K562 (cell line): ENCODE results near the gene NTRK3. TPM values are rescaled to one million over a fixed set of nuclear protein-coding genes. Genes with fewer than 3 reads are reported as not detected.

ENCODE experiments used
- ATF1 ChIP-seq, 2 experiments: fragments of 450-650 bp in 1 of 2; IDR thresholded peaks; 2 replicates each; pipeline ENCODE4 v1.6.1; 2016; ENCODE audit warnings: missing compliant biosample characterization in 1 of 2, missing genetic modification characterization in 1 of 2
- DIDO1 ChIP-seq: fragments of 450-650 bp; IDR thresholded peaks from 2 replicates; pipeline ENCODE4 v1.6.1; 2016; ENCODE audit warnings: low read depth, missing biosample characterization, missing genetic modification characterization
- HOMEZ ChIP-seq: fragments of 250-450 bp; sonication (Bioruptor Pico); IDR thresholded peaks from 2 replicates; pipeline ENCODE4 v1.4.0; 2020; ENCODE audit warnings: mild to moderate bottlenecking, moderate library complexity
- HOXB6 ChIP-seq: fragments of 250-450 bp; sonication (Bioruptor Pico); IDR thresholded peaks from 2 replicates; pipeline ENCODE4 v1.5.1; 2022; ENCODE audit warnings: mild to moderate bottlenecking, borderline replicate concordance
- PRPF4 ChIP-seq: fragments of 200-400 bp; formaldehyde crosslinking; IDR thresholded peaks from one replicate; pipeline ENCODE4 v1.6.1; 2017; ENCODE audit warnings: low read length, low read depth, mild to moderate bottlenecking; ENCODE audit not compliant: insufficient read depth, poor library complexity, severe bottlenecking
- REST ChIP-seq, 2 experiments: fragments of 450-650 bp; formaldehyde crosslinking in 1 of 2; IDR thresholded peaks; 2 replicates each; pipeline versions ENCODE4 v1.4.0 to v1.6.1; 2014 to 2020; ENCODE audit warnings: mild to moderate bottlenecking in 2 of 2, borderline replicate concordance in 1 of 2, low read depth in 1 of 2
- ZBTB40 ChIP-seq, 2 experiments: fragments of 450-650 bp in 1 of 2; sonication (generic) in 1 of 2; formaldehyde crosslinking in 1 of 2; IDR thresholded peaks; 2 replicates each; pipeline versions ENCODE4 v1.7.1 to v1.9.0; 2016 to 2022; ENCODE audit warnings: inconsistent platforms in 1 of 2, mild to moderate bottlenecking in 1 of 2, missing genetic modification reagents in 1 of 2
- ZNF134 ChIP-seq: fragments of 250-450 bp; sonication (Bioruptor Pico); conservative IDR thresholded peaks from 2 replicates; pipeline ENCODE4 v1.4.0; 2020
- polyA plus RNA-seq, 8 experiments: library from polyadenylated mRNA; depleted of rRNA in 4 of 8; stranded (reverse) in 5 of 8; unstranded in 3 of 8; fragments of >200 nt; fragmentation: Nextera tagmentation in 2 of 8; fragmentation: Illumina TruSeq in 1 of 8; extraction: Ambion mirVana in 2 of 8; extraction: Trizol in 1 of 8; gene quantifications; 2 replicates each; pipeline versions ENCODE4 v1.2.1 to v1.2.3, GENCODE V29; 2011 to 2014; ENCODE audit warnings: inconsistent platforms in 1 of 8, missing spikeins in 1 of 8
- total RNA-seq, 7 experiments: library from RNA; depleted of rRNA in 6 of 7; stranded (reverse); fragments of >200 nt in 6 of 7; fragmentation: Illumina TruSeq in 2 of 7; extraction: Trizol in 2 of 7; gene quantifications; 2 replicates each; pipeline versions ENCODE4 v1.2.1 to v1.2.3, GENCODE V29; 2011 to 2021; ENCODE audit warnings: low replicate concordance in 1 of 7

The NTRK3 gene
- total and polyA plus RNA-seq, 9 of the 15 experiments (the other 6 are each of a cell fraction or from before 2014, with no cell fraction given): 0.11 to 0.13 TPM; not detected in 7

- TF ChIP-seq ZBTB40 (IDR thresholded peaks at IDR 0.05) (no peak), ZBTB40 (CRISPR knock-in tag; IDR thresholded peaks at IDR 0.05) (no peak), ZNF134 (CRISPR knock-in tag) (no peak), PRPF4 (no peak), HOMEZ (no peak), ATF1 (CRISPR knock-in tag; IDR thresholded peaks at IDR 0.05) (no peak), ATF1 (tag; IDR thresholded peaks at IDR 0.05) (no peak), HOXB6 (no peak), DIDO1 (no peak), REST (IDR thresholded peaks at IDR 0.05; ENCODE audit: borderline replicate concordance) (no peak), REST (CRISPR knock-in tag; IDR thresholded peaks at IDR 0.05; ENCODE audit: low read depth) (no peak)
Observed at GRCh38 chr15:88125576-88125975, 131.0 kb downstream of the NTRK3 start (continued).
